Activated CD8-positive, alpha-beta T cell treated with anti-CD3 and anti-CD28 coated beads for 36 hours (primary cell): ENCODE results near the gene SEH1L. TPM values are rescaled to one million over a fixed set of nuclear protein-coding genes. Genes with fewer than 3 reads are reported as not detected.

Experiments used
- ATAC-seq: fragments of 200-7000 bp; cut with Tn5 transposase; one replicate; pipeline ENCODE4 v1.10.0; 2021; ENCODE audit warnings: mild to moderate bottlenecking, moderate library complexity
- CTCF ChIA-PET: fragments of 350-600 bp; sonication (Branson Sonifier 250); formaldehyde crosslinking; loops from one replicate; lab custom pipeline; 2021; ENCODE audit warnings: antibody characterized with exemption; lab: Charles Lee
- POLR2A ChIA-PET: fragments of 350-600 bp; sonication (Branson Sonifier 250); formaldehyde crosslinking; loops from one replicate; lab custom pipeline; 2021; ENCODE audit warnings: antibody characterized with exemption; lab: Charles Lee
- DNase-seq: peaks from one replicate; pipeline ENCODE4 v3.0.0-alpha.2; 2020
- H3K27ac Mint-ChIP-seq: one replicate; pipeline ENCODE4 v1.8.0; 2021; ENCODE audit warnings: mild to moderate bottlenecking, mixed read lengths
- H3K27me3 Mint-ChIP-seq: one replicate; pipeline ENCODE4 v1.8.0; 2021; ENCODE audit warnings: mixed read lengths
- H3K36me3 Mint-ChIP-seq: one replicate; pipeline ENCODE4 v1.8.0; 2021; ENCODE audit warnings: low read depth, mixed read lengths
- H3K4me1 Mint-ChIP-seq: one replicate; pipeline ENCODE4 v1.8.0; 2021; ENCODE audit warnings: low read depth, mixed read lengths
- H3K4me3 Mint-ChIP-seq: one replicate; pipeline ENCODE4 v1.8.0; 2021; ENCODE audit warnings: mild to moderate bottlenecking, moderate library complexity, mixed read lengths
- H3K9me3 Mint-ChIP-seq: one replicate; pipeline ENCODE4 v1.8.0; 2021; ENCODE audit warnings: mixed read lengths
- intact Hi-C: fragments of 100-400 bp; cut with micrococcal nuclease; formaldehyde crosslinking; loops from one replicate; pipeline ENCODE4 v1.10.0; 2022
- total RNA-seq, 2 experiments: library from RNA; stranded (reverse); gene quantifications; one replicate each; pipeline ENCODE4 v1.2.3, GENCODE V29; 2021
- TF ChIP-seq, protein P1 (sequence below): fragments of 200-600 bp; IDR thresholded peaks from one replicate; pipeline ENCODE4 v1.8.0; 2022; ENCODE audit warnings: antibody characterized with exemption, mild to moderate bottlenecking

Gene SEH1L
- total RNA-seq, 2 experiments from 2014 or later: 105 to 110 TPM

DNA sequence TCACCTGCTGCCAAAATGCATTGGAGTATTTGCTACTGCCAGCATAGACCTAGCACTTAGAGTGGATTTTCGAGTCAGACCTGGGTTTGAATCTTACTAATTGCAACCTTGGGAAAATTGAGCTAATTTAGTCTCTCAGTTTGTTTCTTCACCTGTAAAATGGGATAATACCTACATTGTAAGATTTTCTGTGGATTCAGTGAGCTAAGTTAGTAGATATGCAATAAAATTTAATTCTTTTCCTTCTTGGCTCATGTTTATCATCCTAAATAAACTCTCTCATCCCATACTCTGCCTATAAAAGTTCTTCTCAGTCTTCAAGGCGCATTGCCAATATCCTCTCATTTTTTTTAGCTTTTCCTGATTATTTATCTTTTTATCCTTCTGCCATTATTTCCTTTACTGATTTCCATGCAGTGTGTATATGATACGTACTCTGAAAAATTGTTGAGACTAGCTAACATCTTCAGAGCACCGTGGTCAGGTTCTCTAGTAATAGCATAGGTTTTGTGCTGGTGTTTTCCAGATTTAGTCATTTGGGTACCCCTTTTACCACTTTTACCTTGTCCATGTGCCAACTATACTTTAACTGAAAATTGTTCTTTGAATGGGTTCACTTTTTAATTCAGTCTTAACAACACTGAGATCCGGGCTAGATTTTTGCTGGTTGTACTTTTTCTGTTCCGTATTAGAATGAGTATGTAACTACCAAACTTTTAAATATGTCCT, 50.7 kb downstream of the SEH1L start:
- no peaks in the 10 kb centered on the region for H3K27me3 Mint-ChIP-seq
- intact Hi-C loops: no loop called here
- DNase-seq (no peak), ATAC-seq (peak; percentile 80)
- H3K36me3 Mint-ChIP-seq: peaks cover 5% of the 10 kb centered on the region
- H3K27ac Mint-ChIP-seq: peak overlapping the region; percentile 40
- TF ChIP-seq, protein P1, sequence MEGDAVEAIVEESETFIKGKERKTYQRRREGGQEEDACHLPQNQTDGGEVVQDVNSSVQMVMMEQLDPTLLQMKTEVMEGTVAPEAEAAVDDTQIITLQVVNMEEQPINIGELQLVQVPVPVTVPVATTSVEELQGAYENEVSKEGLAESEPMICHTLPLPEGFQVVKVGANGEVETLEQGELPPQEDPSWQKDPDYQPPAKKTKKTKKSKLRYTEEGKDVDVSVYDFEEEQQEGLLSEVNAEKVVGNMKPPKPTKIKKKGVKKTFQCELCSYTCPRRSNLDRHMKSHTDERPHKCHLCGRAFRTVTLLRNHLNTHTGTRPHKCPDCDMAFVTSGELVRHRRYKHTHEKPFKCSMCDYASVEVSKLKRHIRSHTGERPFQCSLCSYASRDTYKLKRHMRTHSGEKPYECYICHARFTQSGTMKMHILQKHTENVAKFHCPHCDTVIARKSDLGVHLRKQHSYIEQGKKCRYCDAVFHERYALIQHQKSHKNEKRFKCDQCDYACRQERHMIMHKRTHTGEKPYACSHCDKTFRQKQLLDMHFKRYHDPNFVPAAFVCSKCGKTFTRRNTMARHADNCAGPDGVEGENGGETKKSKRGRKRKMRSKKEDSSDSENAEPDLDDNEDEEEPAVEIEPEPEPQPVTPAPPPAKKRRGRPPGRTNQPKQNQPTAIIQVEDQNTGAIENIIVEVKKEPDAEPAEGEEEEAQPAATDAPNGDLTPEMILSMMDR: no peak
- ChIA-PET CTCF (interaction anchor here (1.1 to 1.2 kb wide), 2 partner anchors 126 to 161 kb away, joined by 3 read pairs; no protein-coding TSS in a partner anchor), POLR2A (interaction anchor here (0.6 to 1.5 kb wide), 5 partner anchors 10 to 106 kb away, joined by 3 to 6 read pairs (median 4); no protein-coding TSS in a partner anchor)
- H3K4me3 Mint-ChIP-seq: no peak overlapping the region
- no peaks in the 10 kb centered on the region for H3K9me3 Mint-ChIP-seq
- peaks cover 20% of the 10 kb centered on the region for H3K4me1 Mint-ChIP-seq

DNA sequence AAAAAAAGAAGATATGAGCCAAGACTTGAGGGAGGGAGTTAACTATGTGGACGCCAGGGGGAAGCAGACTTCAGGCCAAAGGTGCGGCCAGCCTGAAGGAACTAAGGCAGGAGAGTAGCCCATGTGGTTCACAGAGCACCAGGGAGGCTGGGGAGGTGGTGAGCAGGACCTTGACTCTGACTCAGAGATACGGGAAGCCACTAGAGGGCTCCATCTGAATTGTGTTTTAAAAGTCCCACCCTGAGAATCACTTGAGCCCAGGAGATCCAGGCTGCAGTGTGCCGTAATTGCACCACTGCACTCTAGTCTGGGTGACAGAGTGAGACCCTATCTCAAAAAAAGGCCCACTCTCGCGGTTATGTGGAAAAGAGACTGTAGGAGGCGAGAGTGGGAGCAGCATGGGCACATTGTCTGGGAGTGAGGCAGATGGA, 55.7 kb downstream of the SEH1L start:
- H3K4me1 Mint-ChIP-seq: peaks cover 19% of the 10 kb centered on the region
- CTCF ChIA-PET: interaction anchor here (0.6 kb wide), 1 partner anchor 442 kb away, joined by 3 read pairs; no protein-coding TSS in a partner anchor
- H3K4me3 Mint-ChIP-seq: no peak overlapping the region
- TF ChIP-seq, protein P1: peak; percentile 46
- no peaks in the 10 kb centered on the region for H3K9me3 Mint-ChIP-seq
- intact Hi-C loops: loop anchor here (5.0 kb wide), 1 partner anchor 154 kb away; no protein-coding TSS in a partner anchor
- peaks cover 19% of the 10 kb centered on the region for H3K36me3 Mint-ChIP-seq
- H3K27me3 Mint-ChIP-seq: no peaks in the 10 kb centered on the region
- H3K27ac Mint-ChIP-seq: no peak overlapping the region
- POLR2A ChIA-PET: interaction anchor here (0.6 kb wide), 1 partner anchor 15 kb away, joined by 3 read pairs; no protein-coding TSS in a partner anchor
- ATAC-seq (peak; percentile 52), DNase-seq (peak; percentile 44)

DNA sequence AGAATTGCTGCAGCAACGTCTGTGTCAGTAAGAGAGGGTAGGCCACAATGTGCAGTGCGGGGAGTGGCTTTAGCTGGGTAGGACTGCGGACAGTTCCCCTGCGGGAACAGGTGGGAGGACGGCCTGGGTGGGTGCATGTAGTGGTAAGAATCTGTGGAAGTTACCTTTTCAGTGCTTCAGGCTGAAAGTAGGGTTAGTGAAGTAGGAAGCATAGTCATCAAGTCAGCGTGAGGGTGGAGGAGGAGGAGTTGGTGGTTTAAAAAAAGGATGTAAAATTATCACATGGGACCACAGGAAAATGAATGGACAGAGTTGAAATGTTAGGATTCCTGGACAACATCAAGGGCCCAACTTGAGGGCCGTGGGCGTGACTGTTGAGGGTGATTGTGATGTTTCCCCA, 56.6 kb downstream of the SEH1L start:
- no peak overlapping the region for H3K4me3 Mint-ChIP-seq
- TF ChIP-seq, protein P1: no peak
- no peaks in the 10 kb centered on the region for H3K9me3 Mint-ChIP-seq
- ChIA-PET POLR2A (interaction anchor here (0.5 to 1.6 kb wide), 4 partner anchors 10 to 200 kb away, joined by 3 to 7 read pairs (median 3); partner anchors contain the start of gene CEP192), CTCF (interaction anchor here (0.6 to 1.0 kb wide), 3 partner anchors 17 to 443 kb away, joined by 3 to 4 read pairs (median 3); no protein-coding TSS in a partner anchor)
- peaks cover 12% of the 10 kb centered on the region for H3K4me1 Mint-ChIP-seq
- H3K36me3 Mint-ChIP-seq: peaks cover 26% of the 10 kb centered on the region
- DNase-seq (no peak), ATAC-seq (no peak)
- no peaks in the 10 kb centered on the region for H3K27me3 Mint-ChIP-seq
- intact Hi-C loops: loop anchor here (5.0 kb wide), 1 partner anchor 153 kb away; no protein-coding TSS in a partner anchor
- no peak overlapping the region for H3K27ac Mint-ChIP-seq

DNA sequence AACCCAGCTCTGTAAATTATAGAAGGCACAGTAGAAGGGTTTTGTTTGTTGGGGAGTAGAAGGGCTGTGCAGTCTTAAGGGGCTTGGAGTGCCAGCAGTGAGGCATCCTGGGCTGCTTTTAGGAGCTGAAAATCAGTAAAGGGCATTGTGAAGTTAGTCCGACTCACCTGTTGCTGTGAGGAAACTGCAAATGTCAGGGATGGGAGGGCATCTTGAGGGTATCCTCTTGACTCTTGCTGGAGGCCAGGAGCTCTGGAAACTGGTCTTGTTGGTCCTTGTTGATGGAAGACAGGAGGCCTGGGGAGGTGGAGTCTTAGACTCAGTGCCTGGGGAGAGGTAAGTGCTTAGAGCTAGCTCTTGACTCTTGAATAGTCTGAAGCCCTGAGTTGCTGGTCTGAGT, 57.5 kb downstream of the SEH1L start:
- DNase-seq: no peak
- Mint-ChIP-seq H3K36me3 (peaks cover 27% of the 10 kb centered on the region), H3K27me3 (no peaks in the 10 kb centered on the region), H3K9me3 (no peaks in the 10 kb centered on the region), H3K27ac (no peak overlapping the region), H3K4me3 (no peak overlapping the region), H3K4me1 (peaks cover 5% of the 10 kb centered on the region)
- intact Hi-C loops: no loop called here
- TF ChIP-seq, protein P1: no peak
- ATAC-seq: no peak
- ChIA-PET CTCF (interaction anchor here (0.8 to 1.0 kb wide), 3 partner anchors 16 to 154 kb away, joined by 3 to 4 read pairs (median 3); no protein-coding TSS in a partner anchor), POLR2A (interaction anchor here (0.6 to 1.6 kb wide), 3 partner anchors 9 to 45 kb away, joined by 3 to 7 read pairs (median 3); partner anchors contain the start of gene CEP192)
